Measurements from ENCODE around the gene MTHFD2L. TPM values are rescaled to one million over a fixed set of nuclear protein-coding genes. Genes with fewer than 3 reads are reported as not detected.

Gene MTHFD2L
- total RNA-seq, 2 experiments from 2014 or later: 7.3 to 8.1 TPM

DNA sequence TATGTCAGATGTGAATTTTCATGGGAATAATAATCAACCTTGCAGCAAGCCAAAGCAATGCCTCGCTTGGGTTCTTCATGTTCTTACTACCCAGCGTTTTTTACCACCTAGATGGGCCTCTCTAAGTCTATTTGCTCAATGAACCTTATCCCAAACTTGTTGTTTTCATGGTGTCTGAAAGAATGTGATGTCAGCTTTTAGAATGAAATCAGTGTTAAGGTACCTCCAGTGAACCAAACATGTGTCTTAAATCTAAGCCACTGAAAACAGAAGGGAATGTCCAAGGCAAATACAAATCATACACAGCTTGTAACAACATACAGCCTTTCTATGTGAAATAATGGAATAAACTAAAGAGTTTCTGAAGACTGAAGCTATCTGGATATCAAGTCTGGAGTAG lies 157.0 kb downstream of the MTHFD2L start:
- no peaks in the 10 kb centered on the region for H3K36me3 Mint-ChIP-seq (ENCODE audit: low read depth)
- H3K4me3 Mint-ChIP-seq: no peak overlapping the region
- intact Hi-C loops (cut with micrococcal nuclease): loop anchor here (5.0 kb wide), 1 partner anchor 128 kb away; no protein-coding TSS in a partner anchor
- DNase-seq: no peak
- TF ChIP-seq, protein P1, sequence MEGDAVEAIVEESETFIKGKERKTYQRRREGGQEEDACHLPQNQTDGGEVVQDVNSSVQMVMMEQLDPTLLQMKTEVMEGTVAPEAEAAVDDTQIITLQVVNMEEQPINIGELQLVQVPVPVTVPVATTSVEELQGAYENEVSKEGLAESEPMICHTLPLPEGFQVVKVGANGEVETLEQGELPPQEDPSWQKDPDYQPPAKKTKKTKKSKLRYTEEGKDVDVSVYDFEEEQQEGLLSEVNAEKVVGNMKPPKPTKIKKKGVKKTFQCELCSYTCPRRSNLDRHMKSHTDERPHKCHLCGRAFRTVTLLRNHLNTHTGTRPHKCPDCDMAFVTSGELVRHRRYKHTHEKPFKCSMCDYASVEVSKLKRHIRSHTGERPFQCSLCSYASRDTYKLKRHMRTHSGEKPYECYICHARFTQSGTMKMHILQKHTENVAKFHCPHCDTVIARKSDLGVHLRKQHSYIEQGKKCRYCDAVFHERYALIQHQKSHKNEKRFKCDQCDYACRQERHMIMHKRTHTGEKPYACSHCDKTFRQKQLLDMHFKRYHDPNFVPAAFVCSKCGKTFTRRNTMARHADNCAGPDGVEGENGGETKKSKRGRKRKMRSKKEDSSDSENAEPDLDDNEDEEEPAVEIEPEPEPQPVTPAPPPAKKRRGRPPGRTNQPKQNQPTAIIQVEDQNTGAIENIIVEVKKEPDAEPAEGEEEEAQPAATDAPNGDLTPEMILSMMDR (IDR thresholded peaks at IDR 0.05): no peak
- no peaks in the 10 kb centered on the region for H3K27me3 Mint-ChIP-seq
- no peaks in the 10 kb centered on the region for H3K4me1 Mint-ChIP-seq (ENCODE audit: low read depth)
- ChIA-PET CTCF (interaction anchor here (1.3 to 1.9 kb wide), 2 partner anchors 10 to 86 kb away, joined by 5 to 11 read pairs; no protein-coding TSS in a partner anchor), POLR2A (no interaction called here)
- no peak for ATAC-seq
- no peak overlapping the region for H3K27ac Mint-ChIP-seq
- H3K9me3 Mint-ChIP-seq: no peaks in the 10 kb centered on the region

DNA sequence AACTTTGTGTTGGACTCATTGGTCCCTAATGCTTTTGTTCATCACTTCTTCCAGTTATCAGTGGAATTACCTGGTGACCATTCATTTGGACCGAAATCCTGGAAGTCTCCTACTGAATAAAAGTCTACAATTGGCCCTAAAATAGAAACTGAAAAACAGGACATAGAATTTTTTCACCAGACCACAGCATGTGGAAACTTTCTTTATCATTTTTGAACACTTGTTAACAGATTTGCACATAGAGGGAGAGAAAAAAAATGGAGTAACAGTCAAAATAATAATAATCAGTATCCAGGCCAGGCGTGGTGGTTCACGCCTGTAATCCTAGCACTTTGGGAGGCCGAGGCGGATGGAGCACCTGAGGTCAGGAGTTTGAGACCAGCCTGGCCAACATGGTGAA lies 157.5 kb downstream of the MTHFD2L start:
- H3K27me3 Mint-ChIP-seq: no peaks in the 10 kb centered on the region
- DNase-seq: no peak
- POLR2A ChIA-PET: no interaction called here
- no peak for ATAC-seq
- TF ChIP-seq, protein P1 (IDR thresholded peaks at IDR 0.05): no peak
- H3K36me3 Mint-ChIP-seq (ENCODE audit: low read depth): no peaks in the 10 kb centered on the region
- no peaks in the 10 kb centered on the region for H3K4me1 Mint-ChIP-seq (ENCODE audit: low read depth)
- intact Hi-C loops (cut with micrococcal nuclease): no loop called here
- CTCF ChIA-PET: interaction anchor here (1.9 kb wide), 1 partner anchor 87 kb away, joined by 11 read pairs; no protein-coding TSS in a partner anchor
- H3K9me3 Mint-ChIP-seq: no peaks in the 10 kb centered on the region
- no peak overlapping the region for H3K4me3 Mint-ChIP-seq
- H3K27ac Mint-ChIP-seq: no peak overlapping the region

DNA sequence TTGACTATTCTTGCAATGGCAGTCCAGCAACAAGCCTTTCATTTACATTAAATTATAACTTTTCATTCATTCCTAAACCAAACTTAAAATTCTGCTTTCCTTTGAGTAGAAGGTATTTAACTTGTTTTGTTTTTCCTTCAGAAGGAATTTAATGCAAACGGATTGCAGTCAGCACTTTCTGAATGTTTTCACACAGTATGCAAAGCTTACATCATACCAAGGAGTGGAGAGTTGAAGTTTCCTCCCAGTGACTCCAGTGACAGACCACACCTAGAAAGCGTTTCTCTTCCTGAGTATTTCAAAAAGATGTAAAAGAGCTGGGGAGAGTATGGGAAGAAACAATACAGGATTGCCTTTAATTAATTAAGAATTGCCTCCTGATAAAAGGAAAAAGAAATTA lies 158.5 kb downstream of the MTHFD2L start:
- POLR2A ChIA-PET: interaction anchor here (0.7 kb wide), 1 partner anchor 11 kb away, joined by 3 read pairs; no protein-coding TSS in a partner anchor
- Mint-ChIP-seq H3K27ac (no peak overlapping the region), H3K4me3 (no peak overlapping the region), H3K4me1 (ENCODE audit: low read depth) (no peaks in the 10 kb centered on the region), H3K9me3 (no peaks in the 10 kb centered on the region), H3K27me3 (peaks cover 6% of the 10 kb centered on the region), H3K36me3 (ENCODE audit: low read depth) (no peaks in the 10 kb centered on the region)
- DNase-seq (no peak), ATAC-seq (no peak)
- TF ChIP-seq, protein P1 (IDR thresholded peaks at IDR 0.05): no peak
- CTCF ChIA-PET: interaction anchor here (0.7 kb wide), 1 partner anchor 1382 kb away, joined by 3 read pairs; no protein-coding TSS in a partner anchor
- intact Hi-C loops (cut with micrococcal nuclease): no loop called here

DNA sequence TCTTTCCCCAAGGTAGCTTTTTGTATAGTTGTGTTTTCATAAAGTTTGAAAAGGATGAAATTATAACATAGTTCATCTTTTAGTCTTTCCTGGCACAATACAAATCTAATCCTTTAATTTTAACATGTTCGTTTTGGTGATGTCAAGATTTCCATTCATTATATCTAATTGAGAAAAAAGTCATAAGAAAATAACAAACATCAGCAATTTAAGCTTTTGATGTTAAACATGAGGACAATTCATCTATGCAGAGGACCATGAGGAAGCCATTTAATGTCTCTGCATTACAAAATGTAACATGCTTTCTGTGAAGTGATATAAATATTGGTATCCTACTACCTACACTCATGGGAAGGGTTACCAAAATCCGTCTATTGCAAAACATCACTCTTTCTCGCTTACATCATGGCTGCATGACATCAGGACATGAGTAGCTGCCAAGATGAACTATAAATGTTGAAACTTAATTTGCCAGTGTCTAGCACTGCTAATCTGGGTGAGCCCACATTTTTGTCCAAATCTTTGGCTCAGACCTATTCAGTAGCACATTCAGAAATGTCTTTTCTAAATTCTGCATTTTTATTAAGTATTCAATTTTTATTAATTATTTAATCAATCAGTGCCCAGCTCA lies 159.8 kb downstream of the MTHFD2L start:
- no peak overlapping the region for H3K27ac Mint-ChIP-seq
- H3K27me3 Mint-ChIP-seq: peaks cover 9% of the 10 kb centered on the region
- no peak overlapping the region for H3K4me3 Mint-ChIP-seq
- no peaks in the 10 kb centered on the region for H3K9me3 Mint-ChIP-seq
- no peak for DNase-seq
- no peaks in the 10 kb centered on the region for H3K4me1 Mint-ChIP-seq (ENCODE audit: low read depth)
- no peaks in the 10 kb centered on the region for H3K36me3 Mint-ChIP-seq (ENCODE audit: low read depth)
- TF ChIP-seq, protein P1 (IDR thresholded peaks at IDR 0.05): no peak
- CTCF ChIA-PET: no interaction called here
- no peak for ATAC-seq
- intact Hi-C loops (cut with micrococcal nuclease): no loop called here
- POLR2A ChIA-PET: no interaction called here

DNA sequence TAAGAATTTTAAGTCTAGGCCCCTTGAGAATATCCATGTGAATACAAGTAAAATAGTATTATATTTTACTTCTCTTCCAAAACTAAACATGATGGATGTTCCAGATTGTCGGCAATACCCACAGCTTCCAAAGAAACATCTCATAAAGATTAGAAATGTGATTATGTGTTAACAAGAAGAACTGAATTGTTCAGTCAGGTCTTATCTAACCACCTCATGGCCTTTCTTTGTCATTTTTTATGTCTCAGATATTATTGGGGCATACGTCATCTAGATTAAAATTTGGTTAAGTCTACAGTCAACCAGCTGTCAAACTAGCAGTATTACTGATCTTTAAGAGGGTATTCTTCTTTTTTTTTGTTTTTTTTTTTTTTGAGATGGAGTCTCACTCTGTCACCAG lies 160.4 kb downstream of the MTHFD2L start:
- TF ChIP-seq, protein P1 (IDR thresholded peaks at IDR 0.05): no peak
- no peak for DNase-seq
- intact Hi-C loops (cut with micrococcal nuclease): no loop called here
- ChIA-PET POLR2A (no interaction called here), CTCF (interaction anchor here (0.8 kb wide), 1 partner anchor 90 kb away, joined by 3 read pairs; no protein-coding TSS in a partner anchor)
- H3K27me3 Mint-ChIP-seq: peaks cover 9% of the 10 kb centered on the region
- H3K9me3 Mint-ChIP-seq: no peaks in the 10 kb centered on the region
- H3K36me3 Mint-ChIP-seq (ENCODE audit: low read depth): no peaks in the 10 kb centered on the region
- no peak for ATAC-seq
- no peaks in the 10 kb centered on the region for H3K4me1 Mint-ChIP-seq (ENCODE audit: low read depth)
- no peak overlapping the region for H3K27ac Mint-ChIP-seq
- no peak overlapping the region for H3K4me3 Mint-ChIP-seq
